Left renal pelvis (tissue), 4 donors: ENCODE measurements around the gene ZSCAN5C. TPM values are rescaled to one million over a fixed set of nuclear protein-coding genes. Genes with fewer than 3 reads are reported as not detected.
"Not testable (repeated sequence)": the region's sequence is repeated elsewhere in the genome, so short reads cannot be mapped to it uniquely, and the experiment has no call there.

Experiments used
- DNase-seq, 4 donors: peaks; one replicate each; pipeline ENCODE4 v3.0.0-alpha.2; 2013; ENCODE audit warnings: low read depth in 4 of 4, low spot score in 3 of 4
- polyA plus RNA-seq, 4 donors: library from polyadenylated mRNA; unstranded; fragments of 120-200 nt; gene quantifications; one replicate each; pipeline ENCODE4 v1.2.1, GENCODE V29; 2013; ENCODE audit not compliant: insufficient read length in 4 of 4

ZSCAN5C gene
- polyA plus RNA-seq, 4 donors: 0.14 TPM; not detected in 3

GRCh38 chr19:56191711-56192110 lies 10.4 kb upstream of the ZSCAN5C start:
- no peak for DNase-seq

GRCh38 chr19:56193981-56194640 lies 8.0 kb upstream of the ZSCAN5C start:
- DNase-seq: no peak

- DNase-seq: not testable (repeated sequence)
Measured at GRCh38 chr19:56197646-56198045, 4.4 kb upstream of the ZSCAN5C start, which contains the start of gene ZSCAN5B. TSS of gene ZSCAN5B (minus strand) at chr19:56197783. CDS start at chr19:56193052, 4,731 bp downstream.

GRCh38 chr19:56199687-56200086 lies 2.4 kb upstream of the ZSCAN5C start:
- no peak for DNase-seq

- DNase-seq: not testable (repeated sequence)
Measured at GRCh38 chr19:56207581-56207980, 5.5 kb downstream of the ZSCAN5C start.

GRCh38 chr19:56209091-56209490 lies 7.0 kb downstream of the ZSCAN5C start:
- no peak for DNase-seq

- not testable (repeated sequence) for DNase-seq
Measured at GRCh38 chr19:56210036-56210435, 8.0 kb downstream of the ZSCAN5C start.

- DNase-seq: no peak
Measured at GRCh38 chr19:56211718-56212117, 9.6 kb downstream of the ZSCAN5C start.

- no peak for DNase-seq
Measured at GRCh38 chr19:56217039-56217949, 15.2 kb downstream of the ZSCAN5C start.

- DNase-seq: no peak
Measured at GRCh38 chr19:56218961-56219360, 16.9 kb downstream of the ZSCAN5C start.

GRCh38 chr19:56221442-56221841 lies 19.4 kb downstream of the ZSCAN5C start:
- DNase-seq: not testable (repeated sequence)

GRCh38 chr19:56221851-56222250 lies 19.8 kb downstream of the ZSCAN5C start:
- no peak for DNase-seq

GRCh38 chr19:56222901-56223300 lies 20.8 kb downstream of the ZSCAN5C start:
- DNase-seq: no peak

GRCh38 chr19:56223481-56223880 lies 21.4 kb downstream of the ZSCAN5C start:
- DNase-seq: no peak

GRCh38 chr19:56245121-56245740 lies 43.2 kb downstream of the ZSCAN5C start:
- no peak for DNase-seq

- not testable (repeated sequence) for DNase-seq
Measured at GRCh38 chr19:56245764-56246163, 43.7 kb downstream of the ZSCAN5C start.

- DNase-seq: not testable (repeated sequence)
Measured at GRCh38 chr19:56248736-56249338, 46.8 kb downstream of the ZSCAN5C start.

- DNase-seq: peak; percentile 33 to 60 (median 42)
Measured at GRCh38 chr19:56252699-56253422, 50.8 kb downstream of the ZSCAN5C start.

GRCh38 chr19:56253737-56254136 lies 51.7 kb downstream of the ZSCAN5C start:
- peak in 3 of 4 donors; percentile 26 to 40 (median 29) for DNase-seq

GRCh38 chr19:56258272-56258671 lies 56.2 kb downstream of the ZSCAN5C start:
- no peak for DNase-seq
